ENCODE data around the gene E2F4.

The E2F4 gene

GRCh38 chr16:67242138-67242730, 50.3 kb downstream of the E2F4 start:
- no peak overlapping the region for H3K27ac ChIP-seq (ENCODE audit: low read depth, low read length)

GRCh38 chr16:67243481-67243880, 51.5 kb downstream of the E2F4 start:
- Histone ChIP-seq H3K79me2 (ENCODE audit: insufficient read depth, low read length) (no peaks in the 10 kb centered on the region), H3K36me3 (ENCODE audit: low read length) (no peaks in the 10 kb centered on the region), H3K4me2 (ENCODE audit: low read depth, low read length, poor library complexity, severe bottlenecking) (no peak overlapping the region), H3K27ac (ENCODE audit: low read depth, low read length) (no peak overlapping the region), H3K4me3 (ENCODE audit: insufficient read depth, low read length, poor library complexity, severe bottlenecking) (no peak overlapping the region), H3F3A (ENCODE audit: insufficient read depth) (no peaks in the 10 kb centered on the region), H3K27me3 (ENCODE audit: low read length) (no peaks in the 10 kb centered on the region), H2AFZ (ENCODE audit: low read depth, low read length, severe bottlenecking) (no peak overlapping the region), H3K9ac (ENCODE audit: low read length) (no peak overlapping the region), H4K20me1 (ENCODE audit: low read depth, low read length) (no peaks in the 10 kb centered on the region; the same call in 1 of the 2 replicates), H3K9me3 (ENCODE audit: insufficient read depth, low read length) (no peaks in the 10 kb centered on the region), H3K9me2 (replicated peaks; ENCODE audit: insufficient read depth, low read length) (no peaks in the 10 kb centered on the region)
- TF ChIP-seq EZH2phosphoT487 (conservative IDR thresholded peaks at IDR 0.05; ENCODE audit: low read length), result no peak
- TF ChIP-seq, protein P1, sequence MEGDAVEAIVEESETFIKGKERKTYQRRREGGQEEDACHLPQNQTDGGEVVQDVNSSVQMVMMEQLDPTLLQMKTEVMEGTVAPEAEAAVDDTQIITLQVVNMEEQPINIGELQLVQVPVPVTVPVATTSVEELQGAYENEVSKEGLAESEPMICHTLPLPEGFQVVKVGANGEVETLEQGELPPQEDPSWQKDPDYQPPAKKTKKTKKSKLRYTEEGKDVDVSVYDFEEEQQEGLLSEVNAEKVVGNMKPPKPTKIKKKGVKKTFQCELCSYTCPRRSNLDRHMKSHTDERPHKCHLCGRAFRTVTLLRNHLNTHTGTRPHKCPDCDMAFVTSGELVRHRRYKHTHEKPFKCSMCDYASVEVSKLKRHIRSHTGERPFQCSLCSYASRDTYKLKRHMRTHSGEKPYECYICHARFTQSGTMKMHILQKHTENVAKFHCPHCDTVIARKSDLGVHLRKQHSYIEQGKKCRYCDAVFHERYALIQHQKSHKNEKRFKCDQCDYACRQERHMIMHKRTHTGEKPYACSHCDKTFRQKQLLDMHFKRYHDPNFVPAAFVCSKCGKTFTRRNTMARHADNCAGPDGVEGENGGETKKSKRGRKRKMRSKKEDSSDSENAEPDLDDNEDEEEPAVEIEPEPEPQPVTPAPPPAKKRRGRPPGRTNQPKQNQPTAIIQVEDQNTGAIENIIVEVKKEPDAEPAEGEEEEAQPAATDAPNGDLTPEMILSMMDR (IDR thresholded peaks at IDR 0.05; ENCODE audit: insufficient read depth, low read length, poor library complexity, severe bottlenecking), result no peak

More at GRCh38 chr16:67242138-67242730, 50.3 kb downstream of the E2F4 start:
- TF ChIP-seq, protein P1 (IDR thresholded peaks at IDR 0.05; ENCODE audit: insufficient read depth, low read length, poor library complexity, severe bottlenecking), result no peak
- TF ChIP-seq EZH2phosphoT487 (conservative IDR thresholded peaks at IDR 0.05; ENCODE audit: low read length), result no peak
- Histone ChIP-seq H3K9me2 (replicated peaks; ENCODE audit: insufficient read depth, low read length) (no peaks in the 10 kb centered on the region), H3K79me2 (ENCODE audit: insufficient read depth, low read length) (no peaks in the 10 kb centered on the region), H3K27me3 (ENCODE audit: low read length) (no peaks in the 10 kb centered on the region), H3F3A (ENCODE audit: insufficient read depth) (no peaks in the 10 kb centered on the region), H3K9me3 (ENCODE audit: insufficient read depth, low read length) (no peaks in the 10 kb centered on the region), H2AFZ (ENCODE audit: low read depth, low read length, severe bottlenecking) (no peak overlapping the region), H3K9ac (ENCODE audit: low read length) (no peak overlapping the region), H3K4me3 (ENCODE audit: insufficient read depth, low read length, poor library complexity, severe bottlenecking) (no peak overlapping the region), H4K20me1 (ENCODE audit: low read depth, low read length) (no peaks in the 10 kb centered on the region; the same call in 1 of the 2 replicates), H3K36me3 (ENCODE audit: low read length) (no peaks in the 10 kb centered on the region), H3K4me2 (ENCODE audit: low read depth, low read length, poor library complexity, severe bottlenecking) (no peak overlapping the region)

DNA sequence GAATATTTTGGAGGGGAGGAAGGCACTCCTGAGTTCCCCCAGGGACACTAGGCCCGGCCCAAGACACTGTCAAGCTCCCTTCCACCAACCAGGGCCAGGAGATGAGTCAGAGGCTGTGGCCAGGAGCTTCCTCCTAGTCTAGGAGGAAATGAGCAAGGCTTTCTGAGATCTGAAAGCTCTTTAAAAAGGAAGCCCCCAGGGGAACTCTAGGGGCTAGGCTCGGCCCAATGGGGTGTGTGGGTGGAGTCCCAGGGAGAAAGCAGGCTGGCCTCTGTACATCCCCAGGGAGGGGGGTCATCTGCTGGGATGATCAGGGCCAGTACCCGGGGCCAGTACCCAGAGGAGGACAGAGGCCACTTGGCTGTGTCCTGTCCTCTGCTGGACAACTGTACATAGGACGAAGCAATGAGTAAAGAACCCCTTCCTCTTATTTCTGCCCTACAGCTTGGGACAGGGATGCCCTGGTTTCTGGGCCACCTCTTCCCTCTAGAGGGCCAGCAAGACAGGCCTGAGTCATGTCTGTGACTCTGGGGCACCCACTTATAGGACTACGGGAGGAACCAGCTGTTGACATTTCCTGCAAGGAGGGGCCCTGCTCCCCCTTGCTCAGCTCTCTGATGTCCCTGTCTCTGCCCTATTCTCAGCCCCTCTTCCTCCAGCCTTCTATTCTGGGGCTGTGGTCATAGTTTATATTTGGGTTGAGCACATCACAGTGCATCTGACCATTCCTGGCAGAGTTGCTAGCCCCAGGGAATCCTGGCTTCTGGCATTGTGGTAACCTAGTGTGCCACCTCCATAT, 52.6 kb downstream of the E2F4 start:
- H3K9me2 ChIP-seq (replicated peaks; ENCODE audit: insufficient read depth, low read length), result no peaks in the 10 kb centered on the region
- H3K9ac ChIP-seq (ENCODE audit: low read length), result no peak overlapping the region
- no peak overlapping the region for H3K4me3 ChIP-seq (ENCODE audit: insufficient read depth, low read length, poor library complexity, severe bottlenecking)
- H3K27me3 ChIP-seq (ENCODE audit: low read length), result no peaks in the 10 kb centered on the region
- no peak overlapping the region for H3K4me2 ChIP-seq (ENCODE audit: low read depth, low read length, poor library complexity, severe bottlenecking)
- no peak overlapping the region for H2AFZ ChIP-seq (ENCODE audit: low read depth, low read length, severe bottlenecking)
- H3K36me3 ChIP-seq (ENCODE audit: low read length), result no peaks in the 10 kb centered on the region
- H4K20me1 ChIP-seq (ENCODE audit: low read depth, low read length), result no peaks in the 10 kb centered on the region; the same call in 1 of the 2 replicates
- no peaks in the 10 kb centered on the region for H3K79me2 ChIP-seq (ENCODE audit: insufficient read depth, low read length)
- TF ChIP-seq, protein P1 (IDR thresholded peaks at IDR 0.05; ENCODE audit: insufficient read depth, low read length, poor library complexity, severe bottlenecking), result no peak
- TF ChIP-seq EZH2phosphoT487 (conservative IDR thresholded peaks at IDR 0.05; ENCODE audit: low read length), result no peak
- H3K27ac ChIP-seq (ENCODE audit: low read depth, low read length), result no peak overlapping the region
- H3K9me3 ChIP-seq (ENCODE audit: insufficient read depth, low read length), result no peaks in the 10 kb centered on the region
- H3F3A ChIP-seq (ENCODE audit: insufficient read depth), result no peaks in the 10 kb centered on the region

Measured in SU-DHL-6 (cell line).